ENCODE results near the gene NEU4. TPM values are rescaled to one million over a fixed set of nuclear protein-coding genes. Genes with fewer than 3 reads are reported as not detected.

NEU4 gene
- polyA plus RNA-seq, 1 donor from 2014 or later = not detected

- H3F3A ChIP-seq (ENCODE audit: insufficient read depth, low read length, poor library complexity, severe bottlenecking) = no peaks in the 10 kb centered on the region
- no peak overlapping the region for H3K4me2 ChIP-seq (ENCODE audit: low read length)
- TF ChIP-seq EZH2 (IDR thresholded peaks at IDR 0.05; ENCODE audit: borderline replicate concordance, insufficient read depth, low read length, poor library complexity, severe bottlenecking) = no peak
- TF ChIP-seq, protein P1, sequence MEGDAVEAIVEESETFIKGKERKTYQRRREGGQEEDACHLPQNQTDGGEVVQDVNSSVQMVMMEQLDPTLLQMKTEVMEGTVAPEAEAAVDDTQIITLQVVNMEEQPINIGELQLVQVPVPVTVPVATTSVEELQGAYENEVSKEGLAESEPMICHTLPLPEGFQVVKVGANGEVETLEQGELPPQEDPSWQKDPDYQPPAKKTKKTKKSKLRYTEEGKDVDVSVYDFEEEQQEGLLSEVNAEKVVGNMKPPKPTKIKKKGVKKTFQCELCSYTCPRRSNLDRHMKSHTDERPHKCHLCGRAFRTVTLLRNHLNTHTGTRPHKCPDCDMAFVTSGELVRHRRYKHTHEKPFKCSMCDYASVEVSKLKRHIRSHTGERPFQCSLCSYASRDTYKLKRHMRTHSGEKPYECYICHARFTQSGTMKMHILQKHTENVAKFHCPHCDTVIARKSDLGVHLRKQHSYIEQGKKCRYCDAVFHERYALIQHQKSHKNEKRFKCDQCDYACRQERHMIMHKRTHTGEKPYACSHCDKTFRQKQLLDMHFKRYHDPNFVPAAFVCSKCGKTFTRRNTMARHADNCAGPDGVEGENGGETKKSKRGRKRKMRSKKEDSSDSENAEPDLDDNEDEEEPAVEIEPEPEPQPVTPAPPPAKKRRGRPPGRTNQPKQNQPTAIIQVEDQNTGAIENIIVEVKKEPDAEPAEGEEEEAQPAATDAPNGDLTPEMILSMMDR (IDR thresholded peaks at IDR 0.05; ENCODE audit: poor library complexity, severe bottlenecking) = no peak
- no peak for TF ChIP-seq POLR2AphosphoS5 (IDR thresholded peaks at IDR 0.05)
- TF ChIP-seq SMC3 (conservative IDR thresholded peaks at IDR 0.05; ENCODE audit: poor library complexity) = no peak
- no peak for TF ChIP-seq REST (IDR thresholded peaks at IDR 0.05; ENCODE audit: borderline replicate concordance)
- no peak for TF ChIP-seq EP300 (conservative IDR thresholded peaks at IDR 0.05; ENCODE audit: poor library complexity, severe bottlenecking)
- TF ChIP-seq MXI1 (conservative IDR thresholded peaks at IDR 0.05; ENCODE audit: poor library complexity, severe bottlenecking) = no peak
- TF ChIP-seq TAF1 (IDR thresholded peaks at IDR 0.05; ENCODE audit: low read depth) = no peak
- no peak for TF ChIP-seq RAD21 (conservative IDR thresholded peaks at IDR 0.05)
- H2AFZ ChIP-seq (ENCODE audit: low read depth, low read length) = no peak overlapping the region
- no peaks in the 10 kb centered on the region for H3K79me2 ChIP-seq (replicated peaks; ENCODE audit: insufficient read depth, low read length)
- H3K9me2 ChIP-seq (ENCODE audit: insufficient read depth, low read length) = no peaks in the 10 kb centered on the region
- H3K9me3 ChIP-seq (ENCODE audit: low read length) = no peaks in the 10 kb centered on the region
- H3K27me3 ChIP-seq (ENCODE audit: insufficient read depth, low read depth, low read length) = no peaks in the 10 kb centered on the region
- H3K27ac ChIP-seq (ENCODE audit: low read length) = no peak overlapping the region
- H3K36me3 ChIP-seq (ENCODE audit: insufficient read depth, low read length) = no peaks in the 10 kb centered on the region
- H4K20me1 ChIP-seq (ENCODE audit: insufficient read depth) = no peaks in the 10 kb centered on the region
- no peak overlapping the region for H3K9ac ChIP-seq (ENCODE audit: low read length)
- H3K4me3 ChIP-seq (ENCODE audit: low read length) = no peak overlapping the region
Measured at GRCh38 chr2:241796209-241796608, 12.8 kb upstream of the NEU4 start.

DNA sequence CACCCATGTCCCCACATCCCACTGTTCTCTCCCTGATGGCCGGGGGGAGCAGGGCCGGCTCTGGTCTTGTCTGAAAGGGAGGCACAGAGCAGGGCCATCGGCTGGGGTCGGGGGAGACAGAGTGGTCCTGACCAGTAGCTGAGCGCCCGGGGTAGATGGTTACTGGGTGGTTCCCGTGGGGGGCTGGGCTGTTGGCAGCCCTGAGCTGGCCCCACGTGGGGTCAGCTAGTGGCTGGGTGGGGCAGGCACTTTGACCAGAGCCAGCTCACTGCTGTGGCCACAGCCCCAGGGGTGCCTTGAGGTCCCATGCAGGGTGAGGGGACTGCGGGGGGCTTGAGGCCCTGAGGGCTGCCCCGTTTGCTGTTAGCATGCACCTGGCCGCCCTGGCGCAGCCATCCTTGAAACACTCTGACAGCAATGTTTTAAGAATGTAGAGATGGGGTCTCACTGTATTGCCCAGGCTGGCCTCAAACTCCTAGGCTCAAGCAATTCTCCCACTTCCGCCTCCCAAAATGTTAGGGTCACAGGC is 12.3 kb upstream of the NEU4 start:
- no peaks in the 10 kb centered on the region for H3F3A ChIP-seq (ENCODE audit: insufficient read depth, low read length, poor library complexity, severe bottlenecking)
- H2AFZ ChIP-seq (ENCODE audit: low read depth, low read length) = no peak overlapping the region
- TF ChIP-seq TAF1 (IDR thresholded peaks at IDR 0.05; ENCODE audit: low read depth) (no peak), RAD21 (conservative IDR thresholded peaks at IDR 0.05) (no peak), REST (IDR thresholded peaks at IDR 0.05; ENCODE audit: borderline replicate concordance) (no peak), SMC3 (conservative IDR thresholded peaks at IDR 0.05; ENCODE audit: poor library complexity) (no peak), EP300 (conservative IDR thresholded peaks at IDR 0.05; ENCODE audit: poor library complexity, severe bottlenecking) (no peak), MXI1 (conservative IDR thresholded peaks at IDR 0.05; ENCODE audit: poor library complexity, severe bottlenecking) (no peak)
- TF ChIP-seq, protein P1 (IDR thresholded peaks at IDR 0.05; ENCODE audit: poor library complexity, severe bottlenecking) = no peak
- no peaks in the 10 kb centered on the region for H3K9me3 ChIP-seq (ENCODE audit: low read length)
- no peaks in the 10 kb centered on the region for H3K79me2 ChIP-seq (replicated peaks; ENCODE audit: insufficient read depth, low read length)
- no peak overlapping the region for H3K4me2 ChIP-seq (ENCODE audit: low read length)
- H3K4me3 ChIP-seq (ENCODE audit: low read length) = no peak overlapping the region
- no peaks in the 10 kb centered on the region for H4K20me1 ChIP-seq (ENCODE audit: insufficient read depth)
- H3K9ac ChIP-seq (ENCODE audit: low read length) = no peak overlapping the region
- H3K27ac ChIP-seq (ENCODE audit: low read length) = no peak overlapping the region
- H3K27me3 ChIP-seq (ENCODE audit: insufficient read depth, low read depth, low read length) = no peaks in the 10 kb centered on the region
- H3K9me2 ChIP-seq (ENCODE audit: insufficient read depth, low read length) = no peaks in the 10 kb centered on the region
- H3K36me3 ChIP-seq (ENCODE audit: insufficient read depth, low read length) = no peaks in the 10 kb centered on the region

Data from neural cell (in vitro differentiated cells).